ENCODE data around the gene HID1. TPM values are rescaled to one million over a fixed set of nuclear protein-coding genes. Genes with fewer than 3 reads are reported as not detected.
"Not testable (repeated sequence)": the region's sequence is repeated elsewhere in the genome, so short reads cannot be mapped to it uniquely, and the experiment has no call there.

Gene HID1
- total and polyA plus RNA-seq, 2 of the 4 experiments (the other 2 are of a cell fraction), result 0.18 to 1.7 TPM

- no peak overlapping the region for H4K91ac ChIP-seq (ENCODE audit: insufficient read depth, low read depth, low read length)
- no peak overlapping the region for H2BK15ac ChIP-seq (ENCODE audit: low read depth, low read length)
- H4K20me1 ChIP-seq (ENCODE audit: insufficient read depth, low read length), result no peaks in the 10 kb centered on the region
- ChIA-PET POLR2A (ENCODE audit: unreplicated experiment) (no interaction called here), CTCF (no interaction called here)
- no peak overlapping the region for H3K14ac ChIP-seq (replicated peaks; ENCODE audit: low read depth, low read length)
- no peaks in the 10 kb centered on the region for H3K4me1 ChIP-seq (ENCODE audit: control insufficient read depth, insufficient read depth, low read length)
- no peak overlapping the region for H2BK20ac ChIP-seq (ENCODE audit: low read depth, low read length)
- H3K79me1 ChIP-seq (ENCODE audit: low read depth in 1 of 2, low read length in 2 of 2), result no peaks in the 10 kb centered on the region
- no peak overlapping the region for H2AK5ac ChIP-seq (ENCODE audit: low read depth, low read length)
- dilution Hi-C loops (cut with HindIII; ENCODE audit: low sequenced_read_pairs, unreplicated experiment) (no loop called here), intact Hi-C loops (cut with micrococcal nuclease) (no loop called here), in situ Hi-C loops (cut with MboI; ENCODE audit: low sequenced_read_pairs) (no loop called here)
- H4K5ac ChIP-seq (ENCODE audit: low read depth, low read length), result no peak overlapping the region
- H3K27ac ChIP-seq (ENCODE audit: insufficient read depth, low read length), result no peak overlapping the region
- no TSS peak for BruUV-seq (replicated peaks)
- H3K27me3 ChIP-seq (ENCODE audit: control insufficient read depth, insufficient read depth, low read length), result peaks cover 37% of the 10 kb centered on the region
- no peaks in the 10 kb centered on the region for H3K36me3 ChIP-seq (ENCODE audit: control insufficient read depth, insufficient read depth, low read length)
- H3K9me1 ChIP-seq (ENCODE audit: insufficient read depth, low read length), result no peaks in the 10 kb centered on the region
- no peak overlapping the region for H2AK9ac ChIP-seq (replicated peaks; ENCODE audit: low read depth, low read length, poor library complexity)
- H3K4me3 ChIP-seq (ENCODE audit: insufficient read depth, low read depth, low read length), result no peak overlapping the region
- H3K9ac ChIP-seq (ENCODE audit: low read depth, low read length), result no peak overlapping the region
- no peak overlapping the region for H3K56ac ChIP-seq (ENCODE audit: extremely low read depth, insufficient read depth, low read length)
- H3K4ac ChIP-seq (ENCODE audit: low read depth, low read length), result no peak overlapping the region
- no peak for ATAC-seq (ENCODE audit: low read depth)
- TF ChIP-seq ELK1 (IDR thresholded peaks at IDR 0.05; ENCODE audit: borderline replicate concordance, low read depth, low read length), result no peak
- no peak overlapping the region for H3K4me2 ChIP-seq (ENCODE audit: low read depth, low read length)
- H2AFZ ChIP-seq (replicated peaks; ENCODE audit: low read length, poor library complexity), result no peak overlapping the region
- no peaks in the 10 kb centered on the region for H3K9me3 ChIP-seq (ENCODE audit: control insufficient read depth, insufficient read depth, low read length)
- H2BK5ac ChIP-seq (ENCODE audit: low read depth, low read length, poor library complexity, severe bottlenecking), result no peak overlapping the region
- DNase-seq, result no peak
- no peak overlapping the region for H2BK120ac ChIP-seq (ENCODE audit: low read depth, low read length)
- no peak overlapping the region for H4K8ac ChIP-seq (ENCODE audit: low read depth in 2 of 2, low read length in 2 of 2)
- WGBS, 2 experiments (ENCODE audit: extremely low coverage in 2 of 2, insufficient read length in 1 of 2), result 79% methylated on average over 4 of the region's 13 CpGs; no CpG with 5 or more reads in 1 of the 2 experiments
- H3K18ac ChIP-seq (ENCODE audit: low read depth, low read length), result no peak overlapping the region
- H3K23ac ChIP-seq (ENCODE audit: low read depth, low read length), result no peak overlapping the region
Measured at GRCh38 chr17:74916136-74916850, 56.3 kb downstream of the HID1 start.

- H3K4me1 ChIP-seq (ENCODE audit: control insufficient read depth, insufficient read depth, low read length); H3K9me1 ChIP-seq (ENCODE audit: insufficient read depth, low read length); H3K4ac ChIP-seq (ENCODE audit: low read depth, low read length); H2BK5ac ChIP-seq (ENCODE audit: low read depth, low read length, poor library complexity, severe bottlenecking); POLR2A ChIA-PET (ENCODE audit: unreplicated experiment); H3K9ac ChIP-seq (ENCODE audit: low read depth, low read length); H2AFZ ChIP-seq (replicated peaks; ENCODE audit: low read length, poor library complexity); H3K27me3 ChIP-seq (ENCODE audit: control insufficient read depth, insufficient read depth, low read length); H3K14ac ChIP-seq (replicated peaks; ENCODE audit: low read depth, low read length); H4K20me1 ChIP-seq (ENCODE audit: insufficient read depth, low read length); H4K8ac ChIP-seq (ENCODE audit: low read depth in 2 of 2, low read length in 2 of 2); H3K18ac ChIP-seq (ENCODE audit: low read depth, low read length); H3K36me3 ChIP-seq (ENCODE audit: control insufficient read depth, insufficient read depth, low read length); H3K23ac ChIP-seq (ENCODE audit: low read depth, low read length); H2BK20ac ChIP-seq (ENCODE audit: low read depth, low read length); ATAC-seq (ENCODE audit: low read depth); H4K91ac ChIP-seq (ENCODE audit: insufficient read depth, low read depth, low read length); CTCF ChIA-PET; H4K5ac ChIP-seq (ENCODE audit: low read depth, low read length); H2BK120ac ChIP-seq (ENCODE audit: low read depth, low read length); in situ Hi-C loops (cut with MboI; ENCODE audit: low sequenced_read_pairs); H3K4me2 ChIP-seq (ENCODE audit: low read depth, low read length); H3K27ac ChIP-seq (ENCODE audit: insufficient read depth, low read length); H2AK5ac ChIP-seq (ENCODE audit: low read depth, low read length); H3K9me3 ChIP-seq (ENCODE audit: control insufficient read depth, insufficient read depth, low read length); BruUV-seq (replicated peaks); H3K56ac ChIP-seq (ENCODE audit: extremely low read depth, insufficient read depth, low read length); H3K79me1 ChIP-seq (ENCODE audit: low read depth in 1 of 2, low read length in 2 of 2); H3K4me3 ChIP-seq (ENCODE audit: insufficient read depth, low read depth, low read length); intact Hi-C loops (cut with micrococcal nuclease); dilution Hi-C loops (cut with HindIII; ENCODE audit: low sequenced_read_pairs, unreplicated experiment); DNase-seq; H2AK9ac ChIP-seq (replicated peaks; ENCODE audit: low read depth, low read length, poor library complexity); H2BK15ac ChIP-seq (ENCODE audit: low read depth, low read length): not testable (repeated sequence)
- 19% methylated on average over 2 of the region's 8 CpGs; no CpG with 5 or more reads in 1 of the 2 experiments for WGBS, 2 experiments (ENCODE audit: extremely low coverage in 2 of 2, insufficient read length in 1 of 2)
Measured at GRCh38 chr17:74911423-74911822, 61.1 kb downstream of the HID1 start.
